HG03342 (cell line): ENCODE data around the gene LENEP.

Source experiments
- ATAC-seq: cut with Tn5 transposase; IDR thresholded peaks from one replicate; pipeline ENCODE4 v1.9.1; 2021; ENCODE audit warnings: mild to moderate bottlenecking, moderate library complexity; ENCODE audit not compliant: unreplicated experiment

The LENEP gene

GRCh38 chr1:154998201-154998780, 4.9 kb downstream of the LENEP start:
- ATAC-seq, result no peak

GRCh38 chr1:154998818-154999570, 5.6 kb downstream of the LENEP start:
- ATAC-seq, result no peak

GRCh38 chr1:154999571-155000410, 6.4 kb downstream of the LENEP start:
- no peak for ATAC-seq

GRCh38 chr1:155000411-155000725, 7.0 kb downstream of the LENEP start:
- no peak for ATAC-seq

GRCh38 chr1:155000726-155001424, 7.5 kb downstream of the LENEP start:
- ATAC-seq, result peak; percentile 37

- ATAC-seq, result peak; percentile 19
Observed at GRCh38 chr1:155001425-155001674, 8.0 kb downstream of the LENEP start.

- peak; percentile 52 for ATAC-seq
Observed at GRCh38 chr1:155001675-155002463, 8.5 kb downstream of the LENEP start.

- ATAC-seq, result no peak
Observed at GRCh38 chr1:155002464-155003226, 9.3 kb downstream of the LENEP start, which contains the start of gene ZBTB7B. TSS of gene ZBTB7B (plus strand) at chr1:155002802. CDS start at chr1:155014661, 11,859 bp downstream.

GRCh38 chr1:155003227-155003765, 9.9 kb downstream of the LENEP start:
- no peak for ATAC-seq

GRCh38 chr1:155003766-155004351, 10.5 kb downstream of the LENEP start:
- ATAC-seq, result no peak

GRCh38 chr1:155004352-155005075, 11.1 kb downstream of the LENEP start:
- no peak for ATAC-seq

GRCh38 chr1:155005076-155006011, 12.0 kb downstream of the LENEP start:
- no peak for ATAC-seq

GRCh38 chr1:155006601-155007101, 13.3 kb downstream of the LENEP start:
- ATAC-seq, result no peak

GRCh38 chr1:155007251-155007828, 14.0 kb downstream of the LENEP start:
- ATAC-seq, result no peak

- no peak for ATAC-seq
Observed at GRCh38 chr1:155008015-155008941, 14.9 kb downstream of the LENEP start.

- ATAC-seq, result no peak
Observed at GRCh38 chr1:155009221-155009711, 15.9 kb downstream of the LENEP start.
